ENCODE data around the gene ATP9B. TPM values are rescaled to one million over a fixed set of nuclear protein-coding genes. Genes with fewer than 3 reads are reported as not detected.

Gene ATP9B
- total and polyA plus RNA-seq, 10 of the 15 experiments (the other 5 are each of a cell fraction or from before 2014, with no cell fraction given) = 0.74 to 20.7 (median 12.9) TPM

DNA sequence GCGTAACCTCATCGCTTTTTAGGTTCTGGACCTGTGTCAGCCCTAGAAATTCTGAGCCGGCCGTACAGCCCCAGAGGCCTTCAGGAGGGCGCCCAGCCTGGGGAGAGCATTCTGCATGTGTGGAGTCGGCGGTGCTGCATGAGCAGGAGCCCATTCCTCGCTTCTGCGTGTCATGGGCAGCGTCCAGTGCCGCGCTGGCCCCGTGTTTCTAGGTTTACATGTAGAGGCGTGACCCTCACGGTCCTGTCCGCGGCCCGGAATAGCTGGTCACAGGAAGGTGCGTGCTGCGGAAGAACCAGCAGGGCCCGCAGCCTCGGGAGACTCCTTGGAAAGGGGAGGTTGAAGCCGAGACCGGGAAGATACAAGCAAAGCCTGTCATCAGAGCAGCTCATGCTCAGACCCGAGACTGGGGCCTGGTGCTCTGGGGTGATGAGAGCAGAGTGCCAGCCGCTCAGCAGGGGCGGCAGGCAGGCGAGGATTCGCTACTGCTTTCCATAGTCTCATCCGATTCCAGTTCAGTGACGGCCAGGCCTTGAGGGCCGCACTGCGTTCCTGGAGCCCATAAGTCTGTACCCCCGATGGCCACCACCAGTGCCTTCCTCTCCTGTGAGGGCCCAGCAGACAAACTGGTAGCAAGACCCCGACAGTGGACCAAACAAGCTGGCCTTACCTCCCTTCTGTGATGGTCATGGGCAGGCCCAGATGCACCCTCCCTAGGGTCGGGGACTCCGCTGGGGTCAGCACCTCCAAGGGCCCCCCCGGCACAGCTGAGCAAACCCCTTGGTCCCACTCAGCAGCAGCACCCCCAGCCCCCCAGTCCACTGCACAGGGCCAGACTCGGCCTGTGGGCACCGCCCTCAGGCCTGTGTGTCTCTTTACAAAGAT, 311.0 kb downstream of the ATP9B start:
- in situ Hi-C loops (cut with MboI) (loop anchor here (5.0 kb wide), 2 partner anchors 157 to 262 kb away; no protein-coding TSS in a partner anchor), intact Hi-C loops (cut with micrococcal nuclease; ENCODE audit: unreplicated experiment) (loop anchor here (1.0 to 5.0 kb wide), 2 partner anchors 264 to 777 kb away; no protein-coding TSS in a partner anchor)
- Histone ChIP-seq H3K4me1 (ENCODE audit: control insufficient read depth, insufficient read depth, low read length) (no peaks in the 10 kb centered on the region), H3K36me3 (ENCODE audit: control insufficient read depth in 2 of 2, insufficient read depth in 2 of 2, low read length in 1 of 2) (peaks cover 0 to 6% of the 10 kb centered on the region in 2 experiments; a peak in 2 of 4 replicates), H4K20me1 (ENCODE audit: control insufficient read depth, insufficient read depth) (no peaks in the 10 kb centered on the region), H3K27me3 (replicated peaks in 1 of 2; ENCODE audit: control insufficient read depth in 2 of 2, insufficient read depth in 2 of 2, low read length in 1 of 2) (no peaks in the 10 kb centered on the region), H3K4me2 (ENCODE audit: control insufficient read depth, insufficient read depth) (no peak overlapping the region), H3K9me3 (replicated peaks; ENCODE audit: control insufficient read depth, insufficient read depth, low read length) (no peaks in the 10 kb centered on the region), H3K79me2 (ENCODE audit: control insufficient read depth, insufficient read depth, low read length) (no peaks in the 10 kb centered on the region), H2AFZ (ENCODE audit: control insufficient read depth, low read depth, low read length) (no peak overlapping the region), H3K9ac (ENCODE audit: control insufficient read depth, insufficient read depth, low read length) (no peak overlapping the region), H3K4me3 (no peak overlapping the region), H3K27ac (ENCODE audit: control insufficient read depth, insufficient read depth) (no peak overlapping the region)
- ChIA-PET CTCF (interaction anchor here (0.7 to 6.4 kb wide), 26 partner anchors 9 to 779 kb away, joined by 3 to 48 read pairs (median 4); no protein-coding TSS in a partner anchor), SMC1A (ENCODE audit: uncharacterized antibody, unreplicated experiment) (interaction anchor here (0.6 to 3.0 kb wide), 13 partner anchors 8 to 778 kb away, joined by 3 to 14 read pairs (median 5); no protein-coding TSS in a partner anchor), RAD21 (ENCODE audit: unreplicated experiment) (interaction anchor here (0.8 to 4.0 kb wide), 10 partner anchors 8 to 263 kb away, joined by 3 to 28 read pairs (median 5); no protein-coding TSS in a partner anchor), POLR2A (interaction anchor here (1.6 kb wide), 1 partner anchor 147 kb away, joined by 3 read pairs; no protein-coding TSS in a partner anchor)
- 80% methylated on average over 38 of the region's 40 CpGs for WGBS (ENCODE audit: insufficient coverage, insufficient replicate concordance, low lambda C conversion rate, missing lambda C conversion rate)
- FAIRE-seq = no peak
- no peak for DNase-seq (ENCODE audit: low read depth, low spot score)
- ATAC-seq = peak; percentile 11
- no TSS peak for BruUV-seq (replicated peaks)
- TF ChIP-seq RAD51 (IDR thresholded peaks at IDR 0.05) (no peak), ZNF622 (IDR thresholded peaks at IDR 0.05) (no peak)
